SIG-M5 treated with dmso at 0.1 percent for 504 hours (cell line): ENCODE measurements around the gene VWA5B2.

Source experiments
- DNase-seq: peaks from one replicate; lab custom pipeline; 2025; ENCODE audit not compliant: unreplicated experiment; lab: John Stamatoyannopoulos, UW

VWA5B2 gene

DNA sequence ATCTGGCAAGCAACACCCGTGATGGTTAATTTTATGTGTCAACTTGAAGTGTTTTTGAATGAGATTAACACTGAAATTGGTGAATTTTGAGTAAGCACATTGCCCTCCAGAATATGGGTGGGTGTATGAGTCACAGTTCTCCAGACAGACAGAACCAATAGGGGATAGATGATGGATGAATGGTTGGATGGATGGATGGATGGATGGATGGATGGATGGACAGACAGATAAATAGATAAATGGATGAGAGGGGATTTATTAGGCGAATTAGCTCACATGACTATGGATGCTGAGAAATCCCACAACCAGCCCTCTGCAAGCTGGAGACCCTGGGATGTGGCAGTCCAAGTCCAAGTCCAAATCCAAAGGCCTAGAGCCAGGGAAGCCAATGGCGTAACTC, 5.4 kb upstream of the VWA5B2 start:
- no peak for DNase-seq

GRCh38 chr3:184227481-184227935, 1.9 kb upstream of the VWA5B2 start:
- peak; percentile 28 for DNase-seq

GRCh38 chr3:184228376-184229137, 828 bp upstream of the VWA5B2 start:
- no peak for DNase-seq

DNA sequence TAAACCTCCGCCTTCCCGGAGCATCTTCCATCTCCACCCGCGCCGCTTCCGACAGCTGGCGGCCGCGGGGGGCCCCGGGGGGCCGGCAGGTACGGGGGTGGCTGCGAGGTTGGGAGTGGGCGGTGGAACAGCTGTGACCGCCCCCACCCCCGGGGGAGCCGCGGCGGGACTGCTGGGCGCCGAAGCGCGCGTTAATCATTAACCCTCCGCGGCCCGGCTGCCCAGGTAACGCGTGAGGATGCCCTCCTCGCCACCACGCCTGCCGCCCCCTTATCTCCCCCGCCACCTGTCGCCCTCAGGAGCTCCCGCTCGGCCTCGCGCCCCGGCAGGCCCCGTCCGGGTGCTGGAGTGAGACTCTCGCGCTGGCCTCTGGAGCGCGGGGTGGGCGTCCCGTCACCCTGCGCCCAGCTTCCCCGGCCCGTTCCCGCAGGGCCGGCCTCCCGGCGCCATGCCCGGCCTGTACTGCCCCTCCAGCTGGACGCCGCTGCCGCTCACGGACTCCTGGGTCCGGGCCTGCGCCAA, 757 bp downstream of the VWA5B2 start:
- DNase-seq = no peak

DNA sequence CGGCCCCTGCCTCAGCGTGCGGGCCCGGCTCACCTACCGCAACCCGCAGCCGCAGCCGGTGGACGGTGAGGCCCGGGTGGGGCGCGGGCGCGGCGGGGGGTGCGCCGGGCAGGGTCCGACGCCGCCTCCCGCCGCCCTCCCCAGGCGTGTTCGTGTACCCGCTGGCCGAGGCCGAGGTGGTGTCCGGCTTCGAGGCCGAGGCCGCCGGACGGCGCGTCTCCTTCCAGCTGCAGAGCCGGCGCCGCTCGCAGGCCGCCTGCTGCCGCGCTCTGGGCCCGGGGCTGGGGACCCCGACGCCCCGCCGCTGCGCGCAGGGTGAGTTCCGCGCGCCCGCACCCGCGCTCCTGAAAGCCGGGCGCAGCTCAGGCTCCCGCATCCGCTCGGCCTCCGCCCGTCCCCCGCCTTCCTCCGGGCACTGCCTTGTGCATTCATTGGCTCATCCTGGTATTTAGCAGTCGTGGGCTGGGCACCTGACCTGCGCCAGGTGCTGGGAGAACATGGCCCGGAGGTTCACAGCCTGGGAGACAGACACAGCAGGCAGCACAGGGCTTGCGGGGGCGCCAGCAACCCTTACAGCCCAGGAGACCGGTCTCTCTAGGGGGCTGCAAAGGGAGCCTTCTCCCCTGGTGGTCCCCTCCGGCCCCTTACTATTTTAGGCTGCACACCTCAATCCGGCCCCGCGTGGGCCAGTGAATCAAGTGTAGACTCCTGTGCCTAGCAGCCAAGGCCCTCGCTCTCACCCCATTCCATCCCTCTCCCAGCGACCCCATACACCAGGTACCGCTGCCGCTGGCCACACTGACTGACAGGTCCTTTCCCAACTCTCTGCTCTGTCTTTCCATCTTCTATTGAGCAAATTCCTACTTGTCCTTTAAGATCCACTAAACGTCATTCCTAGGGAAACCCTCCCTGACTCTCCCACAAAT, 1.5 kb downstream of the VWA5B2 start:
- no peak for DNase-seq

- DNase-seq = no peak
Observed at GRCh38 chr3:184231671-184232070, 2.3 kb downstream of the VWA5B2 start.

GRCh38 chr3:184233127-184233843, 3.9 kb downstream of the VWA5B2 start:
- DNase-seq = no peak

DNA sequence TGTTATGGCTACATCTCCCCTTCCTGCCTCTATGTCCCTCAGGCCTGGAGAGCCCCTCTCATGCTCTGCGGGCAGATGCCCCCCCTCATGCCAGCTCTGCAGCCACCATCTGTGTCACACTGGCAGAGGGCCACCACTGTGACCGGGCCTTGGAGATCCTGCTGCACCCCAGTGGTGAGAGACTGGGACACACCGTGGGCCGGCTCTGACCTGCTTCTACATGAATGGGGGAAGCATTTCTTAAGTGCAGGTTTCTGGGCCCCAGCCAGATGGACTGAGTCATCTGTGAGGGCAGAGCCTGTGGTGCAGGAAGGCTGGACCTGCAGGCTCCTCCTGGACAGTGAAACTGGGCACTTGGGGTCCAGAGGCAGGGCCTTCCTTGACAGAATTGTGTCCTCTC, 4.8 kb downstream of the VWA5B2 start:
- peak; percentile 60 for DNase-seq

- no peak for DNase-seq
Observed at GRCh38 chr3:184234671-184235380, 5.4 kb downstream of the VWA5B2 start.

GRCh38 chr3:184235381-184236032, 6.1 kb downstream of the VWA5B2 start:
- DNase-seq = no peak

DNA sequence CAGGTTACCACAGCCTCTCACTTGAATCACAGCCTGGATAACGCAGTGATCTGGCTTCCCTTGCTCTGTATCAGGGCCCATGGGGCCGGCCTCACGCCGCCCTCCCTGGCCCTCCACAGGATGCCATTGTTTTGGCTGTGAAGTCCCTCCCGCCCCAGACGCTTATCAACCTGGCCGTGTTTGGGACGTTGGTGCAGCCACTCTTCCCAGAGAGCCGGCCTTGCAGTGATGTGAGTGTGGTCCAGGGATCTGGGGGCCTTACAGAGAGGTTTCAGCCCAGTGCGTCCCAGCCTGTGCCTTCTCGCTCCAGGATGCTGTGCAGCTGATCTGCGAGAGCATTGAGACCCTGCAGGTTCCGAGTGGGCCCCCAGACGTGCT, 6.6 kb downstream of the VWA5B2 start:
- DNase-seq = no peak

GRCh38 chr3:184236636-184237035, 7.3 kb downstream of the VWA5B2 start:
- DNase-seq = no peak

GRCh38 chr3:184237211-184237610, 7.8 kb downstream of the VWA5B2 start:
- DNase-seq = no peak

DNA sequence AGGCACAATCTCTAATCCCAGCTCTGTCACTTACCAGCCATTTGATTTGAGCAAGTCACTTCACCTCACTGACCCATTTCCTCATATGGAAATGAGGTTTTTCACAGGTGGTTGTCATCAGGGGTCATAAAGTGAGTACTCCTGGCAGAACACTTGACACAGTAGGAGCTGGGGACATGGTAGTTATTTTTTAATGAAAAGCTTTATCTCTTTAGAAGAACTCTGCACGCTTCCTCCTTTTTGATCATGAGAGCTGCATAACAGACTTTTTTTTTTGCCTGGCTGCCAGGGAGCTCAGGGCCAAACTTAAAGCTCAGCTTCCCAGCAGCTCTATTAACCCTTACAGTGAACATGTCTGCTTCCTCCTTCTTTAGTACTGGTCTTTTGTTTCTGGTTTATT, 8.4 kb downstream of the VWA5B2 start:
- no peak for DNase-seq

DNA sequence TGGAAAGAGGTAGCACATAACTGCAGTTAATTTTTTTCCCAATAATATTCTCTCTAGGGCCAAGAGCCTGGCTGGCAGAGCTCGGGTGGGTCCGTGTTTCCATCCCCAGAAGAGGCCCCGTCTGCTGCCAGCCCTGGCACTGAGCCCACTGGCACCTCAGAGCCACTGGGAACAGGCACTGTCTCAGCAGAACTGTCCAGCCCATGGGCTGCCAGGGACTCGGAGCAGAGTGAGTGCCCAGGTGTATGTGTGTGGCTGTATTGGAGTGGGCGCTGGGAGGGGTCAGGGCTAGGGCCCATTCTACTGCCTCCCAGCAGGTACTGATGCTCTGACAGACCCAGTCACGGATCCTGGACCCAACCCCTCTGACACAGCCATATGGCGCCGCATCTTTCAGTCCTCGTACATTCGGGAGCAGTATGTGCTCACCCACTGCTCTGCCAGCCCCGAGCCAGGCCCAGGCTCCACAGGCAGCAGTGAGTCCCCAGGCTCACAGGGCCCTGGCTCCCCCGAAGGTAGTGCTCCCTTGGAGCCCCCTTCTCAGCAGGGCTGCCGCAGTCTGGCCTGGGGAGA, 8.9 kb downstream of the VWA5B2 start:
- DNase-seq = no peak

DNA sequence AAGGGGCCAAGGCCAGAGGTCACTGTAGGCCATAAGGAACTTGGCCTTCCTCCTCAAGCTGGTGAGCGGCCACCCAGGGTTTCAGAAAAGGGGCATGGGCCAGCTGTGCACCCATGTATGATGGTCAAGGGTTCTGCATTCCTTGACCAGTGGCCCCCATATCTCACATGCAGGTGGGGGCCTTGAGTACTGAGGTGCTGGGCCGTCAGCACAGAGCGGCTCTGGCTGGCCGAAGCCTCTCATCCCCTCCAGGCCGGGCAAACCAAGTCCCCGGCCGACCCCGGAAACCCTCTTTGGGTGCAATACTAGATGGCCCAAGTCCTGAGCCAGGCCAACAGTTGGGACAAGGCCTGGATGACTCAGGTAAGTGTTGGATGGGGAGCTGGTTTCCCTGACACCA, 9.8 kb downstream of the VWA5B2 start:
- DNase-seq = no peak

DNA sequence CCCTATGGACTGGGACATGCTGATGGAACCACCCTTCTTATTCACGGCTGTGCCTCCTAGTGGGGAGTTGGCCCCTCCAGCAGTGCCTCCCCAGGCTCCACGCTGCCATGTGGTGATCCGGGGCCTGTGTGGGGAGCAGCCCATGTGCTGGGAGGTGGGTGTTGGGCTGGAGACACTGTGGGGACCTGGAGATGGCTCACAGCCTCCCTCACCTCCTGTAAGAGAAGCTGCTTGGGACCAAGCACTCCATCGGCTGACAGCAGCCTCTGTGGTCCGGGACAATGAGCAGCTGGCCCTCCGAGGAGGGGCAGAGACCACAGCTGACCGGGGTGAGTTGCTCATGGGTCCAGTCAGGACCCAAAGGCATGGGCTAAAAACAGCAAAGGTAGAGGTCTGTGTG, 10.3 kb downstream of the VWA5B2 start:
- DNase-seq = no peak

DNA sequence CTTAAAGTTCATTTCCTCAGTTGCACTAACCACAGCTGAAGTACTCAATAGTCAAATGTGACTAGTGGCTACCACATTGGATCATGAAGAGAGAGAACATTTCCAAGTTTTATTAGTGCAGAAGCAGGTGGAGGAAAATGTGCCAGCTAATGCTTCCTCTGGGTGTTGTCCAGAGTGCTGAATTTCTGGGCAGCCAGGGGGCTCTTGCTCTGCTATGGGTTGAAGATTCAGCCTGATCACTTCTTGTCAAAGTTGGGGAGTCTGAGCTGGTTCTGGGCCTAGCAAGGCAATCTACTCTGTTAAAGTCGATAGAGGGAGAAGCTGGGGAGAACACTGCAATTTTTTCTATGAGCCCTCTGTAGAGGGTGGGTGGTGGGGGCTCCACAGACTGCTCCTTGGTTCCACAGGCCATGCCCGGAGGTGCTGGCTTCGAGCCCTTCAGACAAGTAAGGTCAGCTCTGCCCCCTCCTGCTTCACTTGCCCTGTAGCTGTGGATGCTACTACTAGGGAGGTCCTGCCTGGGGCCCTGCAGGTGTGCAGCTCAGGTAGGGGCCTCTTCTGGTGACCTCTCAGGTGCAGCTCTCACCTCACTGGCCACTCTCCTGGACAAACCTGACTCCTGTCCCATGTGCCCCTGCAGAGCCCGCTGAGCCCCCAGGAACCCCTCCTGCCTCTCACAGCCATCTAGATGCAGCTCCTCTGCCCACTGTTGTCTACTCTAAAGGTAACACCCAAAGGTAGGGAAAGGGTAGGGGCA, 11.2 kb downstream of the VWA5B2 start:
- DNase-seq = peak; percentile 44

DNA sequence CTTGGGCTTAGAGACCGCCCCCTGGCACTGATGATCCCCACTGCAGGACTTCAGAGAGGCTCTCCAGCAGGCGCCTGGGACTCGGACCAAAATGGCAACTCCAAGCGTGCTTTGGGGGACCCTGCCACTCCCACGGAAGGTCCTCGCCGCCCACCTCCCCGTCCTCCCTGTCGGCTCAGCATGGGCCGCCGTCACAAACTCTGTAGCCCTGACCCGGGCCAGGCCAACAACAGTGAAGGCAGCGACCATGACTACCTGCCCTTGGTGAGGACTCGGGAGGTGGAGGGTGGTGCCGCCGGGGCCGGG, 11.7 kb downstream of the VWA5B2 start:
- no peak for DNase-seq
